OCI-LY1 (cell line): ENCODE results near the gene ZDHHC1.

Source experiments
- CTCF ChIP-seq: fragments of 200-600 bp; sonication (generic), shearing (Covaris generic); IDR thresholded peaks from 2 replicates; pipeline ENCODE4 v1.5.1; 2017; ENCODE audit warnings: mild to moderate bottlenecking, antibody characterized with exemption, low read length, moderate library complexity, mixed read lengths
- EZH2 ChIP-seq: fragments of 200-600 bp; sonication (generic), shearing (Covaris generic); IDR thresholded peaks from 2 replicates; pipeline ENCODE4 v1.8.0; 2017; ENCODE audit warnings: borderline replicate concordance, mixed run types, mild to moderate bottlenecking, antibody characterized with exemption, low read length, moderate library complexity, mixed read lengths

- TF ChIP-seq CTCF (no peak), EZH2 (no peak)
Observed at GRCh38 chr16:67425061-67425460, 8.8 kb upstream of the ZDHHC1 start.
